K562 (cell line): Measurements from ENCODE around the gene GOLGA8B. TPM values are rescaled to one million over a fixed set of nuclear protein-coding genes. Genes with fewer than 3 reads are reported as not detected.

Experiments
- ARID1B ChIP-seq: fragments of 450-650 bp; IDR thresholded peaks from 2 replicates; pipeline ENCODE4 v1.6.1; 2016; ENCODE audit warnings: antibody characterized with exemption, mild to moderate bottlenecking, inconsistent platforms
- ATF2 ChIP-seq: sonication (generic); formaldehyde crosslinking; IDR thresholded peaks from 2 replicates; pipeline ENCODE4 v1.8.1; 2022; ENCODE audit warnings: missing genetic modification reagents
- BMI1 ChIP-seq: fragments of 150-350 bp; IDR thresholded peaks from 2 replicates; pipeline ENCODE4 v1.6.1; 2014; ENCODE audit warnings: low read length
- CBX3 ChIP-seq, 2 experiments: IDR thresholded peaks; 1 replicate in 1 of 2; 2 replicates in 1 of 2; pipeline ENCODE4 v1.6.1; 2012; ENCODE audit warnings: inconsistent platforms in 2 of 2, low read length in 2 of 2, borderline replicate concordance in 1 of 2, control low read depth in 1 of 2
- CTBP1 ChIP-seq: fragments of 450-650 bp; IDR thresholded peaks from 2 replicates; pipeline ENCODE4 v1.6.1; 2016; ENCODE audit warnings: borderline replicate concordance
- CTCF ChIP-seq, 3 experiments: IDR thresholded peaks in 2 of 3; conservative IDR thresholded peaks in 1 of 3; 2 replicates each; pipeline ENCODE4 v1.5.1; 2011 to 2012; ENCODE audit warnings: low read length in 3 of 3, mild to moderate bottlenecking in 3 of 3, control low read depth in 2 of 3, improper control_type of control experiment in 1 of 3, inconsistent platforms in 1 of 3, low read depth in 1 of 3, mixed read lengths in 1 of 3, moderate library complexity in 1 of 3; ENCODE audit not compliant: insufficient read depth in 2 of 3
- EWSR1 ChIP-seq: fragments of 450-650 bp; IDR thresholded peaks from 2 replicates; pipeline ENCODE4 v1.6.1; 2018; ENCODE audit warnings: borderline replicate concordance, mild to moderate bottlenecking, low read depth, moderate library complexity; ENCODE audit not compliant: partially characterized antibody
- GTF2F1 ChIP-seq: IDR thresholded peaks from 2 replicates; pipeline ENCODE4 v1.6.1; 2011; ENCODE audit warnings: low read depth, low read length, improper control_type of control experiment
- IFI16 ChIP-seq: fragments of 250-450 bp; sonication (Bioruptor Pico); IDR thresholded peaks from 2 replicates; pipeline ENCODE4 v2.1.2; 2022; ENCODE audit warnings: mild to moderate bottlenecking, inconsistent platforms
- IRF2 ChIP-seq: sonication (generic); formaldehyde crosslinking; IDR thresholded peaks from 2 replicates; pipeline ENCODE4 v1.8.1; 2022; ENCODE audit warnings: mild to moderate bottlenecking, missing genetic modification reagents
- KLF1 ChIP-seq: fragments of 450-650 bp; IDR thresholded peaks from 2 replicates; pipeline ENCODE4 v1.6.1; 2016; ENCODE audit warnings: missing genetic modification characterization, missing compliant biosample characterization
- MNT ChIP-seq, 2 experiments: fragments of 450-650 bp; conservative IDR thresholded peaks; 2 replicates each; pipeline ENCODE4 v1.6.1; 2017; ENCODE audit warnings: mild to moderate bottlenecking in 2 of 2, moderate library complexity in 2 of 2
- POLR2B ChIP-seq: fragments of 450-650 bp; IDR thresholded peaks from 2 replicates; pipeline ENCODE4 v1.6.1; 2018; ENCODE audit warnings: low read depth; ENCODE audit not compliant: partially characterized antibody
- SMAD2 ChIP-seq: fragments of 150-350 bp; IDR thresholded peaks from 2 replicates; pipeline ENCODE4 v1.6.1; 2014; ENCODE audit warnings: low read depth, mild to moderate bottlenecking, low read length
- U2AF2 ChIP-seq: fragments of 200-400 bp; formaldehyde crosslinking; optimal IDR thresholded peaks from 2 replicates; pipeline ENCODE3; 2017; ENCODE audit warnings: low read depth, mild to moderate bottlenecking, low read length
- ZC3H8 ChIP-seq: fragments of 450-650 bp; IDR thresholded peaks from 2 replicates; pipeline ENCODE4 v1.6.1; 2017
- ZNF146 ChIP-seq: IDR thresholded peaks from one replicate; pipeline ENCODE4 v1.6.1; 2018; ENCODE audit warnings: missing compliant biosample characterization; ENCODE audit not compliant: unreplicated experiment
- ZNF445 ChIP-seq: fragments of 250-450 bp; sonication (Bioruptor Pico); IDR thresholded peaks from 2 replicates; pipeline ENCODE4 v1.4.0; 2020; ENCODE audit warnings: low read depth, mild to moderate bottlenecking, moderate library complexity
- ZNF609 ChIP-seq: sonication (generic); formaldehyde crosslinking; IDR thresholded peaks from 2 replicates; pipeline ENCODE4 v1.8.1; 2023; ENCODE audit warnings: missing genetic modification reagents, mild to moderate bottlenecking, borderline replicate concordance
- polyA plus RNA-seq, 8 experiments: library from polyadenylated mRNA; depleted of rRNA in 4 of 8; stranded (reverse) in 5 of 8; unstranded in 3 of 8; fragments of >200 nt; fragmentation: Nextera tagmentation in 2 of 8; fragmentation: Illumina TruSeq in 1 of 8; extraction: Ambion mirVana in 2 of 8; extraction: Trizol in 1 of 8; gene quantifications; 2 replicates each; pipeline versions ENCODE4 v1.2.1 to v1.2.3, GENCODE V29; 2011 to 2014; ENCODE audit warnings: inconsistent platforms in 1 of 8, missing spikeins in 1 of 8
- total RNA-seq, 7 experiments: library from RNA; depleted of rRNA in 6 of 7; stranded (reverse); fragments of >200 nt in 6 of 7; fragmentation: Illumina TruSeq in 2 of 7; extraction: Trizol in 2 of 7; gene quantifications; 2 replicates each; pipeline versions ENCODE4 v1.2.1 to v1.2.3, GENCODE V29; 2011 to 2021; ENCODE audit warnings: low replicate concordance in 1 of 7

GOLGA8B gene
- total and polyA plus RNA-seq, 9 of the 15 experiments (the other 6 are each of a cell fraction or from before 2014, with no cell fraction given), result 7.9 to 236 (median 54.1) TPM

- no peak for TF ChIP-seq ZNF146 (CRISPR knock-in tag)
- TF ChIP-seq IFI16 (CRISPR knock-in tag), result no peak
- TF ChIP-seq ATF2 (CRISPR knock-in tag), result no peak
- TF ChIP-seq ZNF445, result no peak
- no peak for TF ChIP-seq IRF2 (CRISPR knock-in tag)
- no peak for TF ChIP-seq BMI1
- no peak for TF ChIP-seq GTF2F1
- peak; percentile 40; the same call in 1 of the 2 replicates for TF ChIP-seq CTBP1
- TF ChIP-seq ZNF609 (CRISPR knock-in tag), result no peak
- TF ChIP-seq POLR2B, result peak; percentile 69
- TF ChIP-seq EWSR1, result no peak
- no peak for TF ChIP-seq KLF1 (tag)
- peak; percentile 80 to 93 (median 82) for TF ChIP-seq CTCF (IDR thresholded peaks at IDR 0.05 in 2 of 3, conservative IDR thresholded peaks at IDR 0.05 in 1 of 3; ENCODE audit: insufficient read depth in 2 of 3, low read depth in 1 of 3, low read length in 3 of 3)
- no peak for TF ChIP-seq U2AF2
- no peak for TF ChIP-seq ARID1B
- TF ChIP-seq ZC3H8, result no peak
- TF ChIP-seq CBX3 (IDR thresholded peaks at IDR 0.05; ENCODE audit: borderline replicate concordance in 1 of 2, low read length in 2 of 2), result peak in 1 of 2 experiments; percentile 40; a peak in 1 of 3 replicates
- peak; percentile 25 to 54; a peak in 1 of 4 replicates for TF ChIP-seq MNT (conservative IDR thresholded peaks at IDR 0.05)
- no peak for TF ChIP-seq SMAD2
Measured at GRCh38 chr15:34588046-34588674, 4.7 kb upstream of the GOLGA8B start (continued).
